HPDE6-E6E7 (cell line): Measurements from ENCODE around the gene RAB7B.

Experiments used
- DNase-seq: peaks from one replicate; pipeline ENCODE4 v3.0.0; 2011; ENCODE audit warnings: missing footprints; ENCODE audit errors: extremely low spot score

Gene RAB7B

DNA sequence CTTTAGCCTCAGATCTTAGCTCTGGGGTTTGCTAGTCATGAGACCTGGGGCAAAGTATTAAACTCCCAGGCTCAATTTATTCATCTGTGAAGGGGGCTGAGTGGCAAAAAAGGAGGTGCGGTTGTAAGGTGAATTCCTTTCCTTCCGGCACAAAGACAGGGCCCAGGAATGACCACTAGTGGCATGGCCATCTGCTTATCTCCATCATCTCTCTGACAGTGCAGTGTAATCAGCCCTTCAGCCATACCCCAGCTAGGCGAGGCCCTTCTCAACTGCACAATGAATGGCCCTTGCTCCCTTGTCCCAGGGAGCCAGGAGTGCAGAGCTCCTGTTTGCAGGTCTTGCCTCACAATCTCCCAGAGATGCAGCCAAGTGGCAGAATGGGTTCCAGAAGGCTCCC is 54.3 kb downstream of the RAB7B start:
- DNase-seq = no peak

DNA sequence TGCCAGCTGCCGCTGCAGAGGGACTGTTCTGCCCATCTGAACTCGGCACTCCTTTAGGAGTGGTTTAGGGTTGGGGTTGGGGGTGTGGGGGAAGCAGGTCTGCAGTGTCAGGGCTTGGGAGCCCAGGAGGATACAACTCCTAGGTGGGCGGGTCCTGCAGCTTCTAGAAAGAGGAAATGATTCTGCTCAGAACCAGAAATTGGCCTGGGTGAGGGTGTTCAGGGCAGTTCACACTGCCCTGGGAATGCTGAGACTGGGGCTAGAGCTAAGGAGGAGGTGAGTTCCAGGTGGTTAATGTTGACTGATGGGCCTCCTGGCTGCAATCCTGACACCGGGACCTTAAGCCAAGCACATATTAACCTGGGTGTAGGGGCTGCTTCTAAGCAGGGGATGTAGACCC is 55.2 kb downstream of the RAB7B start:
- no peak for DNase-seq

DNA sequence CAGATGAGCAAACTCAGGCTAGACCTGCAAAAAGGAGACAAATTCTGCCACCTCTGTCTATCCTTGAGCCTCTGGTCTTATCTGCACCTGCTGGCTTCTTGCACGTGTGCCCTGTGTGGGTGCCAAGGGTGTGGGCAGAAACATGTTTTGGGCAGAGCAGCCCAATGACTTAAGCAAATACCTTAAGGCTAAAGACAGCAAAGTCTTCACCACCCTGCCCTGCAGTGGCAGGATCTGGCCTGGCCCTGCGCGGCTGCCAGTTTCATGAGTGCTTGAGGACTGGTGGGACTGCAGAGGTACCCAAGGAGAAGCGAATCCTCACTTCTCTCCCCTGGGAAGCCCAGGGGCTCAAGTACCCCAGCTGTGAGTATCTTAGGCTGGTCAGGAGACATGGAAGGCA is 56.2 kb downstream of the RAB7B start:
- no peak for DNase-seq

DNA sequence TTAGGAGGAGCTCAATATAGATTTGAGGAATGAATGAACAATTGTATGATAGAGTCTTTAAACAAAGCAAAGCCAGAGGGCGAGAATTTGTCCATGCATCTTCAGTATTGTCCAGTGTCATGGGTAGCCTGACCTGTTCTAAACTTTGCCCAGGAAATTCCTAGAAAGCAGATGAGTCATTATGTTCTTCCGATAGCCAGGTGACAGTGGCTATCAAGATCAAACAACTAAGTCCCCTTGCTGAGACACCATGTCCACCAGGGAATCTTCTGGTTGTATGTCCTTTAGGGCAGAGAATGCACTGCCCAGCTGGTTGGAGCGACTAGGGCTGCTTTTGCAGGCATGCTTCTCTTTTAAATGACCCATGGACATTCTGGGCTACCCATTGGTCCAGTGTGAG is 58.1 kb downstream of the RAB7B start:
- DNase-seq = no peak

DNA sequence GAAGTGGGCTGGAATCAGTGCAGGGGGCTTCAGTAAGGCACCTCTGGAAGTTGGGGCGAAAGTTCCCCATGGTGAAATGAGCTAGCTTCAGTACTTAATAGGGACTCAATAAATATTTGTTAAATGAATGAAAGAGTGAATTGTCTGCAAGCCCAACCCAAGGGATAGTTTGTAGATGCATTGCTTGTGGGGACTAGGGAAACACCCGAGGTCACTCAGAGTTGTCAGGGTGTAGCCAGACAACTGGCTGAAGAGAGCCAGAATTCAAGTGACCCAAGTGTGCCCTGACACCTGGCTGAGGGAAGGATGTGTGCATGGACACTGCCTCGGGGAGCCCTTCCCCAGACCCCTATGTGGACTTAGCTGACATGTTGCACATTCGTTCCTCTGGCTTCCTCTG is 58.7 kb downstream of the RAB7B start:
- DNase-seq = no peak

DNA sequence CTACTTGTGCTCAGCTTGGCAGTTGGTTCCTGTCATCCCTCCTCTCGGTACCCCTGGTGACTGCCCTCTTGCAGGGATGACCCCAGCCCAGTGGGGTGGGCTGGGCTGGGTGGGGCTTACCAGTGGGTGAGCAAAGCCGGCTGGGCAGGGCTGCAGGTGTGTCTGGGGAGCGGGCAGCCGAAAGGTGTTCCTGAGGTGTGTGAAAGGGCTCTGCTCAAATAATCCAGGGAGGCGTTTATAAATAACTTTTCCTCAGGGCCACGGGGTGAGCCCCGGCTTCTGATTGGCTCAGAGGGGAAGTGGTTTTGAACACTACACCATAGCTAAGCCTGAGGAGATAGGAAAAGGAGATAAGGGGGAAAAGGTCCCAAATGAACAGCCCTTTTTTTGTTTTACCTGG is 60.0 kb downstream of the RAB7B start, which contains the start of gene SLC26A9:
TSS of gene SLC26A9 (minus strand) at position 212 of the 400 bp plus-strand sequence. CDS start 7,636 bp downstream, outside the sequence.
- DNase-seq = no peak

DNA sequence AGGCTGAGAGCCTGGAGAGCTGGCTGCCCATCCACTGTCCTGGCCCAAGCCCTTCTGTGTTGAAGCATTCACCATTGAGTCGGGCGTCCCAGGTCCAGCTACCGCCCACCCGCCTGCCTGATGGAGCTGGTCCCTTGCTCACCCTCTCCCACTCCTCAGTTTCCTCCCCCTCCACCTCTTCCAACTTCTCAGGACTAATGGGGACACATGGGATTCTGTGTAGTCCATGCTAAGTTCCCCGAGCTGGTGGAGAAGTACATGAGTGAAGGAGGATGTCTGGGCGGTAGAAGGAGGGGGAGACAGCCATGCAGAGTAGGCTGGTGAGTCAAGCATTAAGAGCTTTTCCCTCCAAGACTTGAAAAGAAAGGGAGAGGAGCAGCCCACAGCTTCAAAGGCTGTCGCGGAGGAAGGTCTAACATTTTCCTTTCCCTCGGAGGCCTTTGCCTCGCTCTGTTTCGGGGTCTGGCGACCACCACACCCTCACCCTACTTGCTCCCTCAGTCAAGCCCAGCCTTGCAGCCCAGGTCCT is 60.5 kb downstream of the RAB7B start:
- DNase-seq = no peak

DNA sequence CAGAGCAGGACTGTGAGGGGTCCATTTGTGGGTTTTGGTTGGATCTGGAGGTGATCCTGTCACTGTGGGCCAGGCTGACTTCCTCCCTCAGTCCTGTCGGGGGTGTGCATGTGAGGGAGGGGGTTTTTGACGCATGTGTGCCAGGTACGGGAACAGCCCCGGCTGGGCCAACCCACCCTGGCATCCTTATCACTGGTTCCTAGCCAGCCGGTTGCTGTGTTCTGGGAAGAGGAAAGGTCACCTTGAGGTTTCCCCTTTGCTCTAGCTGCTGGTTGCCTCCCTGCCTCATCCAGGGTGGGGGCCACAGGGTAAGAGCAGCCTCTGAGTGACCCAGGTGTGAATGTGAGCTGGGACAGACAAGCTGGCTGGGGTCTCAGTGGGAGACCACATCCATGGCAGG is 62.5 kb downstream of the RAB7B start:
- no peak for DNase-seq

DNA sequence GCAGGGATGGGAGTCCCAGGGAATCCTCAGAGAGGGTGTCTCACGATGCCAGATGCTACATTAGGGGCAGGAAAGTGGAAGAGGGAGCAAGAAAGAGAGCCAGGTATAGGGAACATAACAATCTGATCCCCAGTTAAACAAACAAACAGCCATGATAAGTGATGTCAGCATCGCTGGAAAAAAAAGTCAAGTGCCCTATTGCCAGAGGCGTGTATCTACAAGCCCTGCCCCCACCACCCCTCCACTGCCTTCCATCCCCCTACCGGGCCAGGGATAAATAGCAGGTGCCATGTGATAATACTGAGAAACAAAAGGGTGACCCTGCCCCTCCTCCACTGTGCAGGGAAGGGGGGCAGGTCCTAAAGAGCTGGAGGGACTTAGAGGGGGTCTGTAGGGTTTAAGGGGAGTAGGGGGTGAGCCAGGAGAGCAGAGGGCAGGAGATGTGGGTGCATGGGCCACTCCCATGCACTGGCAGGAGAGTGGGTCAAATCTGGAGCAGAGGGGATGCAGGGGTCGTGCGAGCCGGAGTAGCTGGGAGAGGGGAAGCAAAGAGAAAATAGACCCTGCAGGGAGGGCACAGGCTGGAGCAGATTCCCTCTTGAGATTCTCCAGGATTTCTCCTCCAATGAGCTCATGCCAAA is 63.4 kb downstream of the RAB7B start:
- DNase-seq = peak; percentile 64

DNA sequence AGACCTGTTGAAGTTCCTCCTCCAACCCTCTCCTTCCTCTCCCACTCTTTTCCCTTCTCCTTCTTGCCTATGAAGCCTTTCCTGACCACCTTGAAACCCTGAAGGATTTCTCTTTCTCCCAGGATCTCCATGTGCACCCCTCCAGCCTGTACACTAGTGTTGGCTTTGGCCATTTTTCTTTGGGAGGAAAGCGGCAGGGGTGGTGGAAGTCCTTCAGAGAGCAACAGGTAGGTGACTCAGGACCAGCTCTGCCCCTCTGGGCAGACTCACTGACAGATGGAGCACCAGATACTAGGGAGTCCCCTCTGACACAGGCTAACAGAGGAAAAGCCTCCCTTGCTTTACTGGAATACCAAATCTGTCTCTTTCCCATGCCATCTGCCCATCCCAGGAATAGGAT is 64.5 kb downstream of the RAB7B start:
- no peak for DNase-seq

DNA sequence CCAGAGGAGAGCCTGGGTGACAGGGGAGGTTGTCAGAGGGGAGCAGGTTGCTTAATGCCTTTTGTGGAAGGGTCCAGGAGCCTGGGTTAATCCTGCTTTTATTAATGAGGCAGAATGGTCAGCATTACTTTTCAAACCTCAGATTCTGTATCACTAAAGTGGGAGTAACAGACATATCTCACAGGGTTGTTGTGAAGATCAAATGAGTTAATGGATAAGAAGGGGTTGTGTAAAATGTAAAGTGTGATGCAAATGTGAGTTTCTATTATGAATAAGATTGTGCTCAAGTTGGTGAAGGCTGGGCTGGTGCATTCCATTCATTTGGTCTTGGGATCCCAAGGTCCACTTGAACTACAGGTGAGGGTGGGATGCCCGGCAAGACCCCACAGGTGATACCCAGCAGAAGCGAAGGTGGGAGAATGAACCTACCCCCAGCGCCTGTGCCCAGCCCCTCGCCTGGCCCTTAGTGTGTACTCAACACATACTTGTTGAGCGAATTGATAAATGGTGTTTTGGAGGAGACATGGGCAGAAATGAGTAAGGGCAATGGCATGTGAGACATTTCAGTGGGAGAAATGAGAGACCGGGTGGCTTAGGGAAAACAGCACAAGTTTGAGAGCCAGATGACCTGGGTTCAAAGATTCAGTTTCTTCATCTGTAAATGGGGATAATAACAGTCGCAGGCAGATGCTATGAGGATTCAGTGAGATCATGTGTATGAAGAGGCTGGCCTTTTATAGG is 66.2 kb downstream of the RAB7B start:
- DNase-seq = no peak

DNA sequence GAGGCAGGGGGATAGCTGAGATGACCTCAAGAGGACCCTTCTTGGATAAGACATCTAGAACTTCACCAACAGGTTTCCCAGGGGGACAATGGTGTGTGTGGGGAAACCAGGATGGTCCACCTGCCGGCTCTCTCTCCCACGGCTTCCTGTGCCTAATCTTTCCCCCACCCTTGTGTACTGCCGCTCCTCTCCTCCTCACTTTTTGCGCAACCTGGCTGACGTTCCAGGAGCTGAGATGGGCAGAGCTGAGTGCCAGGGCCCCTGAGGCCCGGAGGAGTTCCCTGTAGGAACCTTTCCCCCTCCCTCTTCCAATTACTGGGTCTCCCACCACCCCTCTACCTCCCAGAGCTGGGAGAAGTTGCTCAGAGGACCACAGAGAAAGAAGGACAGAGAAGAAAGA is 66.9 kb downstream of the RAB7B start:
- DNase-seq = no peak

DNA sequence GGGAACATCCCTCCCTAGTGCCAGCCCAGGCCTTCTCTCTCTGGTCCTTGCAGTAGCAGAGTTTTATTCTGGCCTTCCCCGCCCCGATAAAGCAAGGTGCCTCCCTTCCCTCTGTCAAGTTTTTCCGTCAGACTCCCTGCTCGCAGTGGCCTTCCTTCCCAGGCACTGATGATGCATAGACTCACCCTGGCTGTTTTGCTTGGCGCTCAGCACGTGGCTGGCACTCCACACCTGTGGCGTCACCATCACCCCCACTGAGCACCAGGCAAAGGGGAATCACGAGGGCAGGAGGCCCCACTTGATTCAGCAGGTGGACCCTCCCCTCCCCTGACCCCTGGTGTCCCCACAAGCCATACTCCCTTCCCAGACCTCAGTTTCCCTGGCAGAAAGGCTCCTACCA is 67.3 kb downstream of the RAB7B start:
- DNase-seq = no peak

DNA sequence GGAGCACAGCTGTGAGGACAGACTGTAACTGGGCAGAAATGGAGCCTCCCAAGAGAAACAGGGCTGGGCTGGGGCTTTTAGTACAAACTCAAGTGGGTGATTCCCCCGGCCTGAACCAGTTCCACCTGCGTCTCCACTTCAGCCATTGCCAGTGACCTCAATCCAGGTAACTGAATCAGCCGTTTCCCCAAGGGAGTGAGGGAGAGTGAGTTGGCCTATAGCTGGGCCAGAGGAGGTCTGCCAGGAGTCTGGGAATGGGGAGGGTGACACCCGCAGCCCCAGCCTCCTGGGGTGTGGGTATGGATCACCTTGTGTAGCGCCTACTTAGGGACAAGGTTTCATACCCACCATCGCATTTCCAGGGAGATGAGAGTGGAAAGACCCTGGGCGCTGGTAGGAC is 68.4 kb downstream of the RAB7B start:
- no peak for DNase-seq

DNA sequence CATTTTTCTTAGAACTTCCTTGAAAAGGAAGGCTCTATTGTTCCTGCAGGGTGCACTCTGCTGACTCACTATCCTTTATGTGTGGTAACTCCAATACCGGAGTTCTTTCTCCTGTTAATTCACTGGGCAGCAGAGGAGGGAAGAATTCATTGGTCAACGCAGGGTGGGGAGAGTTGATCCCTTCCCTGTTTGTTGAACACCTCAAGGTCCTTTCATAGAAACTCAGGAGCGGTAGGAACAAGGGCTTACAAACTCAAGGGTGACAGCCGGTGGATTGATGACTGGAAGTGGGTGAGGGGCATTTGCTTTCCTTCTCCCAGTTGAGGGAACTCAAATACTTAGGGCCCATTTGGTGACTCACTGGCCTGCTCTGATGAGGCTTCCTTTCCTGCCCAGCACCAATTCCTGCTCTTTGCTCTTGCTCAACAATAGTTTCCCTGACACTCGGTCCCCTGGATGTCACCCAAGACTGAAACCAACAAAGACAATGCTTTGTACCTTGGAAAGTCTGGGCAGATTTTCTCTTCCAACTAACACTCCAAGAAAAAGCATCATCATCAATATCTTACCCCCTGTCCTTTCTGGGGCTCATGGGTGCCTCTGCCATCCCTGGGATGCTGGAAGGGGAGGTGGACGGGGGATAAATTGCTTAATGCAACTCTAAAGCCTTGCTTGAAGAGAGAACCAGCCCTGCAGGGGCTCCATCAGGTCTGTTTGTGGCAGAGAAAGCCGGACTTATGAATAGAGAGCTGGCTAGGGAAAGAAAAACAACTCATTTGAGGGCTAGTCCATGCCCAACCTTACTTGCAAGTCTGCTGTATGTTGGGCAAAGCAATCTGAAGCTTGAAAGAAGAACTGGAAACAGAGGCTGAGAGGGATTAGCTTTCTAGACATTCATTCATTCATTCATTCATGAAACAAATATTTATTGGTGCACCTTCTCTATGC is 69.2 kb downstream of the RAB7B start:
- peak; percentile 95 for DNase-seq

DNA sequence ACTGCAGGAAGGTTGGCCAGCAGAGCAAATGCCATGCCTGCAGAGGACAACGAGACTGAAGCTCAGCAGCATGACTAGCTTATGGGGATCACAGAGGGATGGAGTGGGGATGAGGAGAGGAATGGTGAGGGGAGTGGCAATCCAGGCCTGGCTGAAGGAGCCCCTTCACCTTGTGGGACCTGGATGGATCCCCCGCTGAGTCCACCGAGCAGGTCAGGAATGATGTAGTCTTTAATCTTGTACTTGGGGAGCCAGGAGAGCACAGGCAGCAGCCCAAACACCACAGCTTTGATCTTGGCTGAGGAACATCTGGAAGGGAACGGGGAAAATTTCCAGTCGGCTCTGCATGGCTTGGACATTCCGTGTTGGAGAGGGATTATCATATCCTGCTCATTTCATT is 70.4 kb downstream of the RAB7B start:
- DNase-seq = no peak

DNA sequence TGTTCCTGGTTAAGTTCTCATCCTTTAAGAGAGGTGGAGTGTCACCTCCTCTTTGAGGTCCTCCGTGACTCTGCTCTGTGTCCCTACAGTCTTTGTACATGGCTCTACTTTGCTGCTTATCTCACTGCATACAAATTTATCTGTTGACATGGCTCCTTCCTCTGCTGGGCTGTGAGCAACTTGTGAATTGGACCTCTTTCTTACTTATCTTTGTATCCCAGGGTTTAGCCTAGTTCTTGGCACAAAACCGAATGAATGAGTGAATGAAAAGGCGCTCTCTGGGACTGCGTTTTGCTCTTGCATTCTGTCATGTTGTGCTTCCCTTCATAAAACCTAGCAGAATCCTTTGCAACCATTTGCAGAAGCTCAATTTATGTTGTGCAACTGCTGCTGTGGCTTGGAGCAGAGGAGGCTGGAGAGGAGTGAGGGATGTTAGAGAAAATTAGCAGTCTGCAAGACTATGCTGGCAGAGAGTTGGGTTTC is 72.4 kb downstream of the RAB7B start:
- no peak for DNase-seq

DNA sequence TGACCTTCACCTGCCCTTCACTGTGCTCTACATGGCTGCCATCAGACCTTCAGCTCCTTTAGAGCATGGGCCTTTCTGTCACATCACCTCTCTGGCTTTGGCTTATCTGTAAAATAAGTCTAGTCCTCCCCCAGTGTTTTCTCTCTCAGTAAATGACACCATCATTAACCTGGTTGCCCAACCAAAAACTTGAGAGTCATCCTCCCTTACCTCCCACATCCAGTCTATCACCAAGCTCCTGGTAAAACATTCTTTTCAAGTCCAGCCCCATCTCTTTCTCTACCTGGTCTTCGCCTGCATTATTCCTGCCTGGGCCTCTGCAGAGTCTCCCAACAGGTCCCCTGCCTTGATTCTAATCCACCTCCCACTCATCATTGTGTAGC is 73.0 kb downstream of the RAB7B start:
- no peak for DNase-seq

DNA sequence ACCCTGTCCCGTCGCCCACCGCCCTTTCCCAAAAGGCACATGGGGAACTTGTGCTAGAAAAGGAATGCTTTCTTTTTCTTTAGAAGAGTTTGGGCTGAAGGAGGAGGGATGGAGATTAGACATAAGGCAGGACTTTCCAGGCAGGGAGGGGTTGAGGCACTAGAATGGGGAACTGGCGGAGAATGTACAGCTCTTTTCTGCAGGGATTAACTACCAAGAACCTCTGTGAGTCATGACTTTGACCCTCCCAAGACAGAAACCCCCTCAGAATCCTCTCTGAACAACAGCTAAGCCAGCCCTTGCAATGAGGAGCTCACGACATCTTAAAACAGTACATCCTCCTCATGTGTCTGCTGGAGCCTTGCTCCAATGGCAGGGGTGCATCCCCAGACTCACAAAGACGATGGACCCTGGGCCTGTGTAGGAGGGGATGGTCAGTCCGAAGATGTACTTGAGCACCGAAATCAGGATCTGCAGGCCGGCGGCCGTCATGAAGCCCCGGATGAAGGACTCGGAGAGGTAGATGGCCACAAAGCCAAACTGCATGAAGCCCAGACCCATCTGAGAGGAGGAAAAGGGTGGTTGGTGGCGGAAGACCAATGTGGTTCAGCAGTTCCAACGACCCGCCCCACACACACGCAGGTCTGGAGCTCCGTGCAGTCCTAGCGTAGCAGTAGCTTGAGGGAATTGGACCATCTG is 73.5 kb downstream of the RAB7B start:
- no peak for DNase-seq

DNA sequence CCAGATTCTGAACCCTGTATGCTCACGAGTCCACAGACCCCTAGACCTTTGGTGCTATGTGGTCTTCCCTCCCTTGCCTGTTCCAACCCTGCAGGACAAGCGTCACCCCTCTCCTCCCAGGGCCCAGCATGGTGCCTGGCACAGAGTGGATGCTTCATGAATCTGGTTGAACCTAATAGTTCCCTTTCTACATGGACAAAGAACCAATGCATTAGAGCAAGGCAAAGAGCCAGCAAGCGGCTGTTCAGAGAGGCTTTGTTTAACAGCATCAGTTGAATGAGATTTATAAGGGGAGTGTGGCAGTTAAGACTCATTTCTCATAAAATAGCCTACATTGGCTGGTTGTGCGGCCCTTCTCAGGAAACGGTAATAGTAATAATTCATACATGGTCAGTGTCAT is 74.9 kb downstream of the RAB7B start:
- DNase-seq = no peak

DNA sequence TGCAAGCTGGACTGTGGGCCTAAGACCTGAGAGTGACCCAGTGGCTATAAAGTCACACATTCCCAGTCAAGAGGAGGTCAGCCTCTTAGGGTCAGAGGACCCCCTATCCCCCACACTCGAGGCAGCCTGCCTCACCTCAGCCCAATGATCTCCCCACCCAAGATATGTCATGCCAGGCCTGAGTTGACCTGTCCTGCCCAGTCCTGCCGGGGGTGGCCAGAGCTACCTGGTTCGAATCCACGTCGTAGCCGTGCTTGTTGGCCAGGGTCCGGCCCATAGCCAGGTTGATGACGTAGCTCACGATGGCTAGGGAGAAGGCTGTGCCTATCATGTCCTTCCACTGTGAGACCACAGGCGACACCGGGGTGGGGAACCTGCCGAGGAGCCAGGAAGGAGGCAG is 75.5 kb downstream of the RAB7B start:
- DNase-seq = no peak

DNA sequence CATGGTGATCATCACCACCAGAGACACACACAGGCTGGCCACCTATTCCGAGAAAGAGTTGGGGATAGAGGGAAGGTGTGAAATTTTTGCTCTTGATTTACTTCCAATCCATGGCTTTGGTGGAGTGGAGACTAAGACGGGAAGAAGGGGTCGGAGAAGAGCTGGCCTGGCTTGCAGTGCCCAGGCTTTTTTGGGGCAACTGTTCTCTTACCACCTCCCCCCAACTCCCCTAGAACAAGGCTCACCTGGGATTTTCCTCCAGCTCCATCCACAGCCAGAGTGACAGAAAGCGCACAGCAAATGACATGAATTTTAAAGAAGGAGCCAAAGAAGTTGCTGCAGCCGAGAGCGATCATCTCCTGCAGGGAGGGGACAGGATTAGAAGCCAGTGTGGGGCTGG is 75.9 kb downstream of the RAB7B start:
- DNase-seq = no peak
